ENCODE measurements around the gene FKRP. TPM values are rescaled to one million over a fixed set of nuclear protein-coding genes. Genes with fewer than 3 reads are reported as not detected.

Gene FKRP
- total and polyA plus RNA-seq, 12 donors: 13.0 to 22.8 (median 19.7) TPM

GRCh38 chr19:46791944-46792343 is 46.1 kb downstream of the FKRP start:
- intact Hi-C loops (cut with DNase I): no loop called here
- no peak for ATAC-seq
- Histone ChIP-seq H3K4me1 (peaks cover 0 to 20% (median 15%) of the 10 kb centered on the region in 9 donors), H3K9me3 (no peaks in the 10 kb centered on the region), H3K4me3 (no peak overlapping the region), H3K36me3 (no peaks in the 10 kb centered on the region), H3K27me3 (peaks cover 0 to 6% (median 0%) of the 10 kb centered on the region in 7 donors), H3K27ac (no peak overlapping the region)
- TF ChIP-seq CTCF (IDR thresholded peaks at IDR 0.05): no peak
- 49 to 67% methylated on average over 5 of the region's 5 CpGs for WGBS, 2 donors
- no peak for DNase-seq

GRCh38 chr19:46797881-46798280 is 52.0 kb downstream of the FKRP start:
- DNase-seq (no peak), ATAC-seq (no peak)
- H3K4me1 ChIP-seq: peaks cover 0 to 4% (median 0%) of the 10 kb centered on the region in 9 donors
- no peaks in the 10 kb centered on the region for H3K36me3 ChIP-seq
- intact Hi-C loops (cut with DNase I): no loop called here
- H3K27ac ChIP-seq: no peak overlapping the region
- 97 to 98% methylated on average over 1 of the region's 1 CpG for WGBS, 2 donors
- H3K9me3 ChIP-seq: no peaks in the 10 kb centered on the region
- TF ChIP-seq CTCF (IDR thresholded peaks at IDR 0.05): no peak
- no peaks in the 10 kb centered on the region for H3K27me3 ChIP-seq
- no peak overlapping the region for H3K4me3 ChIP-seq

- H3K4me1 ChIP-seq: peaks cover 0 to 4% (median 0%) of the 10 kb centered on the region in 9 donors
- ATAC-seq (no peak), DNase-seq (no peak)
- intact Hi-C loops (cut with DNase I): no loop called here
- TF ChIP-seq CTCF (IDR thresholded peaks at IDR 0.05): no peak
- no peaks in the 10 kb centered on the region for H3K9me3 ChIP-seq
- H3K27ac ChIP-seq: no peak overlapping the region
- no peaks in the 10 kb centered on the region for H3K36me3 ChIP-seq
- H3K4me3 ChIP-seq: no peak overlapping the region
- no peaks in the 10 kb centered on the region for H3K27me3 ChIP-seq
- WGBS, 2 donors: 96 to 100% methylated on average over 2 of the region's 2 CpGs
Observed at GRCh38 chr19:46798713-46799112, 52.9 kb downstream of the FKRP start.

GRCh38 chr19:46802152-46802551 is 56.3 kb downstream of the FKRP start:
- no peaks in the 10 kb centered on the region for H3K4me1 ChIP-seq
- H3K36me3 ChIP-seq: no peaks in the 10 kb centered on the region
- no peak overlapping the region for H3K27ac ChIP-seq
- no peak for ATAC-seq
- H3K9me3 ChIP-seq: no peaks in the 10 kb centered on the region
- no peak for DNase-seq
- intact Hi-C loops (cut with DNase I): no loop called here
- WGBS, 2 donors: 96 to 97% methylated on average over 5 of the region's 5 CpGs
- no peaks in the 10 kb centered on the region for H3K27me3 ChIP-seq
- no peak overlapping the region for H3K4me3 ChIP-seq
- no peak for TF ChIP-seq CTCF (IDR thresholded peaks at IDR 0.05)
